ENCODE measurements around the gene PATJ. TPM values are rescaled to one million over a fixed set of nuclear protein-coding genes. Genes with fewer than 3 reads are reported as not detected.
"Not testable (repeated sequence)": the region's sequence is repeated elsewhere in the genome, so short reads cannot be mapped to it uniquely, and the experiment has no call there.

PATJ gene
- total RNA-seq, 1 donor from 2014 or later: 6.0 TPM

DNA sequence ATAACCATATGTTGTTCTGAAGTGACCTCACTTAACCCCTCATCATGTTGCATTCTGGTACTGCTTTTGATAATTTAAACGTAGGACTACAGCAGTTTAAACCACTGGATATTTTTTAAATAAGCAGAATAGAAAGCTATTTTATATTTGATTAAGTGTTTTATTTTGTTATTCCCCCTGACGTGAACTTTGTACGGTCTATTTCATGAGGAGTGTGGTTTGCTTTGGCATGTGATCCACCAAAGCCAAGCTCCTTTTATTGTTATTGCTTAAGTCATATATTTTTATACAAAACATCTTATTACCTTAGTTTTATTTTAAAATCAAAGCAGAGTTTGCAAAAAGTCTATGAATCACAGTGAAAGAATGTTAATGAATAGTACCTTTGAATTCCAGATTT, 351.0 kb downstream of the PATJ start:
- DNase-seq (ENCODE audit: low read depth in 2 of 2): no peak

DNA sequence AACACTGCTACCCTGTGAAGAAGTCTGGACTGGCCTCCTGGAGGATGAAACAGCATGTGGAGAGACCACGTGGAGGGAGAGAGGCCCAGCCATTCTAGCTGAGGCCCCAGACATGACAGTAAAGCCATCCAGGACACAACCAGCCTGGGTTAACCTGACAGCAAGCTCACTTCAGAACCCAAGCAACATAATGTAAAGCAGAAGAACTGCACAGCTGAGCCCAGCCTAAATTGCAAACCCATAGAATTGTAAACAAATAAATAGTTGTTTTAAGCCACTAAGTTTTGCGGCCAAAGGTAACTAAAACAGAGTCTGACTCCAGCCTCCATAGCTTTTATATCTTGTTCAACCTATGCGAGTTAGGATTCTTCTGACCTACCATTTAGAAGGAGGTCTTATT, 355.2 kb downstream of the PATJ start:
- DNase-seq (ENCODE audit: low read depth in 2 of 2): no peak

DNA sequence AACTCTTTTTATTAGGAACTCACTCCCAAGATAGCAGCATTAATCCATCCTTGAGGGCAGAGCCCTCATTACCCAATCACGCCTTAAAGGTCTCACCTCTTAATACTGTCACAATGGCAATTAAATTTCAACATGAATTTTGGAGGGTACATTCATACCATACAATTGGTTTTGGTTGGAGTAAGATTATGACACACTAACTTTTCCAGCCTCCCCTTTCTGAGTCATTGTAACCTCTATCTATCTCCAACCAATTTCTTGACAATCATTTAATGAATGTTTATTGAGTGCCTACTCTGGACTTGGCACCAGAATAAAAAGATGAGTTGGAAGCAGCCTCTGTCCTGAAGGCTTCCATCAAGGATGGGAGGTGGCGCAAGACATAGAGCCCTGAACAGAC, 358.2 kb downstream of the PATJ start:
- no peak for DNase-seq (ENCODE audit: low read depth in 2 of 2)

DNA sequence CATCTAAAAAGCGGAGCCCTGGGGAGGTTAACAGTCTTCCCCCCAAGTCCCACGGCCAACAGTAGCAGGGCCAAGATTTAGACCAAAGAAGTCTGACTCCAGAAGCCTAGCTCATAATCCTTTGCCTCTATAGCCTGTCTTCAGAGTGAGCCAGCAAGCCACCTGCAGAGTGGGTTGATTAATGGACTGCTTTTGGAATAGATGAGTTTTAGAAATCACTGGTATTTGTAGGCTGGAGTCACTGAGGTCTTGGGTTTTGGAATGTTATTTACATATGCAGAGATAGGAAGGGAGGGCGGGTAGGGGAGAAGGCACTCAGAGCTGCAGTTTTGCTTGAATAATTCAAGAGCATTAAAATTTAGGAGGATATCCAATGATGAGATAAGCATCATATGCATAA, 361.6 kb downstream of the PATJ start:
- DNase-seq (ENCODE audit: low read depth in 2 of 2): no peak

DNA sequence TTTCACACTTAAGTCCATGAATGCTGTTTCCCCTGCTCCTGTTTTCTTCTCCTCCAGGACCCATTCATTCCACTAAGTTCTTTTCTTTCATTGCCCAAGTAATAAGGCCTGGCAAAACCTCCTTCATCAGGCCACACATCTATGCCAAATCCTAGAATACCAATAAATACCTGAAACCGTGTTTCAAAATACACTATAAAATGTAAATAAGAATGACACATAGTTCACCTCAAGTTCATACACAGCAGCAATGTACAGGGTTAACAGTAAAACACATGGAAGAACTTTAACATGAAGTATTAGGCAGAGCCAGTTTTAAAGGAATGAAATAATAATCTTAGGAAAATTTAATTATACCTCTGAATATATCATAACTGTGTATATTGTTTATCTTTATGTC, 365.6 kb downstream of the PATJ start:
- DNase-seq (ENCODE audit: low read depth in 2 of 2): no peak

DNA sequence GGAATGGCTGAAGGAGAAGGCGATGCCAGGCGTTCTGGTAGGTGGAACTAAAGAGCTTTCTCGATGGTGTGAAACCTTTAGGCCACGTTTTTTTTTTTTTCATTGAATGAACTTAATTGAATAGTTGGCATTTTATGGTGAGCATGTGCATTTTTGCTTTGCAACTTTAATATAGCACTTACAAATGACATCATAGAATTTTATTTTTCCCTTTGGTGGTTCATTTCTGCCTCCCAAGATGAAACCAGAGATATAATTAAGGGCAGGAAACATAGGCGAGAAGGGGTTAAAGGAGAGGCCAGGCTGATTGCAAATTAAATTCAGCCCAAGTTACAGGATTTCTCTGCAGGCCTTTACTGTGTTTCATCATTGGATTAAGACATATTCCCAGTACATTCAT, 366.8 kb downstream of the PATJ start:
- no peak for DNase-seq (ENCODE audit: low read depth in 2 of 2)

DNA sequence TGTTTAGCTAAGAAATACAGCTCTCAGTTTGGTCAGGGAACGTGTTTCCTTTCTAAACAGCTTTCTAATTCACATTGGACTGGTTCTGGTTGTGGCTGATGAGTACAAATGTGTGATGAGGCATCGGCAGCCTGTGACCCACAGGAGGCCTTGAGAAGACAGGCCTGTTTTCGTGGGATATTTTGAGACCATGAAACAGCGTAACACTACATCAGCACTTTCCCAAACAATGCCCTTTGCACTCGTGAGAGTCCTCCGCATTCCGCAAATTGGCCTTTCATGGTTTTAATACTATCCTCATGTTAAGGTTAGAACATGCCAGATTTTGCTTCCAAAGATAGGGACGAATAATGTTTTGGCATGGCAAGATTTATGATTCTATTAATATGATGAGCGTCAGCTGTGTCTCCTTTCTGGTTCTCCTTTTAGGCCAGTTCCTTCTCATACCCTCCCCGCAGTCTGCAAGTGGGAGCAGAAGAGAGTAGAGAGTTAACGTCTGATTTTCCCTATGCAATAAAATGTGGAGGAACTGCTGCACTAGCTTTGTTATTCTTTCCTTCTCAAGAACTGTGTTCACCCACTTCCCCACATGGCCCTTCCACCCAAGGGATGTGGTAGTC, 368.0 kb downstream of the PATJ start:
- DNase-seq (ENCODE audit: low read depth in 2 of 2): no peak

DNA sequence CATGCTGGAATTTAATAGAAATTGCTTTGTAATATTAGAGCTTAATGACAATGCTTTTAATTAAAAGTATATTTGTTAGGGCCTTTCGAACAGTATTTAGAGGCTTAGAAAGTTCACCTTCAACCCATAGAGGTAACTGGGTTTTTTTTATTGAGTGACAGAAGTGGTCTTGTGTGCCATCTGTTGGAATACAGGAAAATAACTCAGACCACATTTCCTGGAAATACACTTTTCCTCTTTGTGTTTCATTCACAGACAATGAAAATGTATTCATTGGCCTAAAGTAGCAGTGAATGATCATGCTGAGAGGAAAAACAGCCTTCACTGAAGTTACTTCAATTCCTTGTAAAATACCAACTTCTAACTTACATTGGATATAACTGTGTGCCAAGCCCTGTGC, 368.8 kb downstream of the PATJ start:
- peak in 1 of 2 donors; percentile 51 for DNase-seq (ENCODE audit: low read depth in 2 of 2)

DNA sequence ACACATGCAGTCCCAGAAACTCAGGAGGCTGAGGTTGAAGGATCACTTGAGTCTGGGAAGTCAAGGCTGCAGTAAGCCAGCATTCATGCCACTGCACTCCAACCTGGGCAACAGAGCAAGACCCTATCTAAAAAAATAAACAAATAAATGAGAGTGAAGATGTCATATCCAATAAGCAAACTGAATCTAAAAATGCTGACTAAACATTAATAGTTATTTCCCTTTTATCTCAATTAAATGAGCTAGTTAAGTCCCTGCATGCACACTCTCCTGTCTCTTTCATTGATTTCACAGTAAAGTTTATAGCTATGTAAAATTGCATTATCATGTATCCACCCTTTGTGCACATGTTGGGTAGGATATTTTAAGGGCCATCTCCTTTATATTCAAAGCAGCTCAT, 371.2 kb downstream of the PATJ start:
- no peak for DNase-seq (ENCODE audit: low read depth in 2 of 2)

DNA sequence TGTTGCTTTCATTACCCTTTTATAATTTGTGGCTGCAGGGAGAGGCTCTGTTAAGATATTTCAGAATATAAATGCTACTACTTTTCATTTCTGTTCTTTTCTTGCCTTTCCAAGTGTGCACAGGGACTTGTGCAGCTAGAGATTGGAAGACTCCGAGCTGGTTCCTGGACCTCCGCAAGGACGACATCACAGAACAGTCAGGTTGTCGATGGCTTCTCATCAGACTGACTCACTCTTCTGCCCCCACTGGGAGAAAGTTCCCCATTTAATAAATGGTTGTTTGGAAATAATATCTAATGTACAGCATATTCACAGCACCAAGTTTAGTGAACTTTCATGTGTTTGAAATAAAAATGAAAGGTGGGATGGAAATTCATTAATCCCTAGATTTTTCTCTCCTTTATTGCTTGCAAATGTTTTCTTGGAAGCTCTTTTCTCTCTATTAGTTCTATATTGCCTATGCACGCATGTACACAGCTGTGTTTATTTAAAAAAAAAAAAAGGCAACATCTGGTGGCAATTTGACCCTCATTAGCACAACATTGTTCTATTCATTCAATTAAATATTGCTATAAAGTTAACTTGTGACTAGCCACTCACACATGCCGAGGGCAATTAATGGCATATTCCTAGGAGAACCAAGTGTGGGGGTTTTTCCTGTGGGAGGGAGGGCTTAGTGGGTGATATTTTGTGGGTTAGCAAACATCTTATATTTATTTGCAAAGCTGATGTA, 374.9 kb downstream of the PATJ start:
- DNase-seq (ENCODE audit: low read depth in 2 of 2): no peak

DNA sequence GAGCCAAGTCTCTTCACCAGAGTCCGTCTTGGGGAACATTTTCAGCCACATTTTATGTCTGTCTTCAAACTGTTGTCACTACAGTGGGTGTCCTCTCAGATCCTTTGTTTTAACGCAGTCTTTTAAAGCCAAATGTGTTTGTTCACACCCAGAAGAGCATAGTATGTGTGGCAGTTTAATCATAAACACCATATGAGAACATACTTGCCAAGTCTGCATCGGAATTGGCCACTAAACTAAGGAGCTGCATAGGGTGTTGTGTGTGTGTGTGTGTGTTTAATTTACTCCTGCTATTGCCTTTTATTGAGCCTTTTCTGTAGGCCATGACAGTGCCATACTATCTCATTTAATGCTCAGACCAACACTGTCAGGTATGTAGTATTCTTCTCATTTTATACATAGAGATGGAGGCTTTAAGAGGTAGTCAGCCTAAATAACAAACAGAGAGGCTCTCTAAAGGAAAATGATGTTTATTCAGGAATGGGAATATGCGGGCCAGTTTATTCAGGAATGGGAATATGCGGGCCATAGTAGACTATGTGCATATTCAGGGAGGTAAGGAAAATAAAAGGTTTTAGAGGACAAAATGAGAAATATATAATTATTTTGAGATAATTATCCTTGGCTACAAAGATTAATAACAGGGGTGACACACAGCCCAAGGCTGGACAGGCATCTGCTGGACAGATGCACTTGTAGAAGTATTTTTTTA, 384.5 kb downstream of the PATJ start:
- no peak for DNase-seq (ENCODE audit: low read depth in 2 of 2)

DNA sequence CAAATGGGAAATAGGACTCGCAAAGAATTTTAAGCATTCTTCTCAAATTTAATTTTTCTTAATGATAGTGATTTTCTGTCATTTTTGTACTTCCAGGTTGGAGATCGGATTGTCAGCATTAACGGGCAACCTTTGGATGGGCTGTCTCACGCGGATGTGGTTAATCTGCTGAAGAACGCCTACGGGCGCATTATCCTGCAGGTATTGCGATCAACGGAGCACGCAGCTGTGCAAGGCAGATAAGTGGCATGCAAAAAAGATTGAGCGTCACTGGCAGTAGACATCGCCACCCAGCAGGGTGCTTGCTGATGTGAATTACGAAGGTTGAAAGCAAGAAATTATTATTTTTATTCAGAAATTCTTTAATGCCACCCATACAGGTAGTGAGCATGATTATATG, 386.5 kb downstream of the PATJ start:
- DNase-seq (ENCODE audit: low read depth in 2 of 2): no peak

DNA sequence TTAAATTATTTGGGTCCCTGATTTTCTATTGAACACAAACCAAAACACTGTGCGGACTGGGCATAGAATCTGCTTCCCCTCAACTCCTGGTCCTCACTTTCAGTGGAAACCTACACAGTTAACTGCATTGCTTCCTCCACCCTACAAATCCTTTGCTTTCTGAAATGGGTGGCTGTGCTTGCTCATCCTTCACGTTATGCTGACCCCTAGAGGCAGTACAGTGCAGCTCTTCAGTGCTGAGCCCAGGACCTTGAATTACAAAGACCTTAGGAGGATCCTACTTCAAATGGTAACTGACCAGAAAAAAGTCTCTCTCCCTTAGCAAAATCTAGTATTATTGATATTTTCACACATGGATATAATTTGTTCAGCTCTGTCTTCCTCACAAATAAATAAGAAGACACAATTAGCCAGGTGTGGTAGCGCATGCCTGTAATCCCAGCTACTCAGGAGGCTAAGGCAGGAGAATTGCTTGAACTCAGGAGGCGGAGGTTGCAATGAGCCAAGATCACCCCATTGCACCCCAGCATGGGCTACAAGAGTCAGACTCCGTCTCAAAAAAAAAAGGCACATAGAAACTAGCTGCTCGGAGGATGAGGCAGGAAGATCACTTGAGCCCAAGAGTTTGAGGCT, 388.9 kb downstream of the PATJ start:
- peak; percentile 66 to 72 for DNase-seq (ENCODE audit: low read depth in 2 of 2)

DNA sequence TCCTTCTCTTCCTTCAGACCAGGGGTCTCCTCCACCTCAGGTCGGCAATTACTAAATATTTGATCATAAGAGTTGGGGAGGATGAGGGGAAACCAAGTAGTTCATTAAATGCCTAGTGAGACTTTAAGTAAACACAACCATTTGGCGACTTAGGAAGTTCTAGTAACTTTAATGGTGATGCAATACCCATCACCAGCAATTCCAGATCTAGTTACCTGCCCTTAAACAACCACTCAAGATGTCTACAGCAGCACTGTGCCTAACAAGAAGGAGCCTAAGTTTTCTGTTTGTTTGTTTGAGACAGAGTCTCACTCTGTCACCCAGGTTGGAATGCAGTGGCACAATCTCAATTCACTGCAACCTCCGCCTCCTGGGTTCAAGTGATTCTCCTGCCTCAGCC, 395.7 kb downstream of the PATJ start:
- DNase-seq (ENCODE audit: low read depth in 2 of 2): no peak

DNA sequence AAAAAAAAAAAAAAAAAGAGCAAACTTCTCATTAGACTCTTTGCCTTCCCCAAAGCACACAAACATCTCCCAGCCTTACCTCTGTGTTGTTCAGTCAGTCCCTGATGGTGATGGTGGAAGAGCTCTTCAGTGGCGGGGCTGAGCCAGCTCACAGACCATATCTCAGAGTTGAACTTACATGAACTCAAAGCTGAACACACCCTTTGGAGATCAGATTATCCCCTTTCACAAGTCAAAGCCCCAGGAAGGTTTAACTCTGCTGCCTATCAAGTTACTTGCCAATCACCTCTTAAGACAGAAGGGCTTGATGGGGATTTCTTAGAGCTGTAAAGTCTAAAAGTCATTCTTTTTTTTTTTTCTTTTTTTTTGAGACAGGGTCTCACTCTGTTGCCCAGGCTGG, 397.1 kb downstream of the PATJ start:
- DNase-seq (ENCODE audit: low read depth in 2 of 2): no peak

DNA sequence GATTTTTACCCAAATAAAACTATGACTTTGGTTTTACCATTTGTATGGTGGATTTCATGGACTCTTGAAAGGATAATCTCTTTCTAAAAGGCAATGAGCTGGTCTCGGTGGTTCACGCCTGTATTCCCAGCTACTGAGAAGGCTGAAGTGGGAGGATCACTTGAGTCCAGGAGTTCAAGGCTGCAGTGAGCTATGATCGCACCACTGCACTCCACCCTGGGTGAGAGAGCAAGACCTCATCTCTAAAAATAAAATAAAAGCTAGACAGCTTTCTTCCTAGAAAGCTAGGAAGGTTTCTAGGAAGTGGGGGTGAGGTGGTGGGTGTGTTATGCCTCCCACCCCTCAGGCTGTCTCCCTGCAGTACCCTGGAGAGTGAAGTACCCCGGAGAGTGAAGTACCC, 398.4 kb downstream of the PATJ start:
- no peak for DNase-seq (ENCODE audit: low read depth in 2 of 2)

DNA sequence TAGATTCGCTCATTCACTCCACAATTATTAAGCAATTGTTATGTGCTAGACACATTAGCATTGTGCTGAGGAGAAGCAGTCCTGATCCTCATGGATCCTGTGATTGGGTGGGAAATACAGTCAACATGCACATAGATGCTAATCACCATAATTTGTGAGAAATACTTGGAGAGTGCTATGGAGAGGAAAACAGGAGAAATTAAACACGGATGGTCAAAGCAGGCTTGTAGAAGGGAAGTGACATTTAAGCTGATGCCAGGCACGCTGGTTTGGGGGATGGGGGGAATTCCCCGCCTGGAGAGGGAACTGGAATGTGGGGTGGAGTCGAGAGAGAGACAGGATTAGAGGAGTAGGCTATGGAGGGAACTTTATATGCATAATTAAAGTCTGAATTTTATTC, 400.2 kb downstream of the PATJ start:
- peak in 1 of 2 donors; percentile 4 for DNase-seq (ENCODE audit: low read depth in 2 of 2)

DNA sequence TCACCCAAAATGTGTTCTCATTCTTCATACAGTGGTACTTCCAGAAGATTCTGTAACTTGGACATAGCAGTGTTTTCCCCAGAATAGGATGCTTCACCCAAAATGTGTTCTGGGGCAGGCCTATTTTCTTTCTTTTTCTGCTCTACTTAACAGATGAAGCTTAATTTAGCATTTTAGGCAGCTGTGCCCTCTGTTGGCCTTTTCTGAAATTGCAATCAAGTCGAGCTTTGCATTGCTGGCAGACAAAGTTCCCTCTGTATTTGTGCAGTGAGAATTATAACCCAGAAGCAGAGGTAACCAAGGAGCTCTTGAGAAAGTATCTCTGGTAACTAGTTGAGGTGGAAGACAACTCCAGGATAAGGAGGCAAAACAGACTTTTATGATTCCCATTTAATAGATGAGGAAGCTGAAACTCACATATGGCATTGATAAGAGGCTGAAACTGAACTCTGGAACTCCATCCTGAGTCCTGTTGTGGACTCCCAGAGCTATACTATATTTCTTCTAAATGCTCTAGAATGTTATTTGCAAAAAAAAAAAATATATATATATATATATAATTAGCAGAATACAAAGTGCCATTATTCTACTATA, 402.1 kb downstream of the PATJ start:
- DNase-seq (ENCODE audit: low read depth in 2 of 2): peak; percentile 51 to 62

DNA sequence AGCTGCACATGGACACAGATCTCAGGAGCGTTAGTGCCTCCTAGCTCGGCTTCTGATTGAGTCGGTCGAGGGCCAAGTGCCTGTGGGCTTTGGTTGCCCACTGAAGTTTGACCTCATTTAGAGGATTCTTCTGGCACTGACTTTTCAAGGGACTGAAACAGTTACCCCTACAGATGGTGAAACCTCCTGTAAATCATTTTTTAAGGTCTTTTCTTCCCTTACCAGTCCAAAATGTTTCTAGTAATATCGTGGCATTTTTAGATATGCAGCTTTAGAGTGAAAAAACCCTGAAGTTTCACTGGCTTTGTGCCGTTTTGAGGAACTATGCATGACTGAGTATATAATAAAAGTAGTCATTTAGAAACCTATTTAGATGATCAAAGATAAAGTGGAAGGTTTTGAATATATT, 417.7 kb downstream of the PATJ start:
- DNase-seq (ENCODE audit: low read depth in 2 of 2): no peak

DNA sequence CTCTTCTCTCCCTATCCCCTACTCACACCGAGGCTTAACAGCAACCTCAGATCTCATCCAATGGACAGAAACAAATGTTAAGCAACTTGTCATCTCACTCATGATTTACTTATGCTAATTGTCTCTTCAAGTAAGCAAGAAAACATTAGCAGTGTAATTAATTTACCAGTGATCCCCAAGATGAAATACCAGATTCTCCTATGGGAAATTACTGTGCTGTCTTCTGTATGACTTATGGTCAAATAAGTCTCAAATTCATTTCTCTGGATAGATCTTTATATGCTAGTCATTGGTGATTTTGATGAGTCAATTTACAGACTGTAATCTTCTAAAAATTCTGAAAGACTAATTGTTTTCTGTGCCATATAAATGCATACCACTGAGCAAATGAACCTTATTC, 419.4 kb downstream of the PATJ start:
- DNase-seq (ENCODE audit: low read depth in 2 of 2): no peak

DNA sequence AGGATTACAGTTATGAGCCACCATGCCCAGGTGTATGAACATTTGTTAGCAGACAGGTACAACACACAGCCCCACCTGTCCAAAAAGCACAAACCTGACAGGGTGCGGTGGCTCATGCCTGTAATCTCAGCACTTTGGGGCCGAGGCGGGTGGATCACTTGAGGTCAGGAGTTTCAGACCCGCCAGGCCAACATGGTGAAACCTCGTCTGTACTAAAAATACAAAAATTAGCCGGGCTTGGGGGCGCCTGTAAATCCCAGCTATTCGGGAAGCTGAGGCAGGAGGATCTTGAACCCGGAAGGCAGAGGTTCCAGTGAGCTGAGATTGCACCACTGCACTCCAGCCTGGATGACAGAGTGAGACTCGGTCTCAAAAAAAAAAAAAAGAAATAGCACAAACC, 428.1 kb downstream of the PATJ start:
- not testable (repeated sequence) for DNase-seq (ENCODE audit: low read depth in 2 of 2)

DNA sequence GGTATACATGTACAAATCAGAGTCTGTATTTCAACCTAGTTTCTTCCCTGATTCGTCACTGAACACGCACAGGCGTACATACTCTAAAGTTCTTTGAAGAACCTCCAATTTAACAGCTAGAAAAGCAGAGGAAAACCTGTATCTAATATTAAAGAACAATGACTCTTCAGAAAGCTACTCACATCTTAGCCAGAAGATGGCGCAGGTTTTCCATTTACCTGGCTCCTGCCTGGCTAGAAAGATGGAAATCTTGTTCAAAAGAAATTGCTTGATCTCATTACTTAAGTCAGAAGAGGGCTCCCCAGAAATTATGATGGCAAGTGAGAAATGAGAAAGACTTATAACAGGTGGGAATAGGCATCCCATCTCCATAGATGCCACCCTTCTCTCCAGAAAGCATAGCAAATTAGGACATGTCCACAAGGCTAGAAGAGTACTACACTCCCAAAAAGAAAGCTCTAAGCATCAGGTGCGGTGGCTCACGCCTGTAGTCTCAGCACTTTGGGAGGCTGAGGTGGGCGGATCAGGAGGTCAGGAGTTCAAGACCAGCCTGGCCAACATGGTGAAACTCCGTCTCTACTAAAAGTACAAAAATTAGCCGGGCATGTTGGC, 433.4 kb downstream of the PATJ start:
- DNase-seq (ENCODE audit: low read depth in 2 of 2): peak; percentile 47 to 55
